IMR-90 (cell line): ENCODE results near the gene WDR45B. TPM values are rescaled to one million over a fixed set of nuclear protein-coding genes. Genes with fewer than 3 reads are reported as not detected.

Experiments
- ATAC-seq: fragments of 200-7000 bp; cut with Tn5 transposase; 2 replicates; pipeline ENCODE4 v1.9.1; 2020; ENCODE audit warnings: low read depth, mild to moderate bottlenecking, moderate library complexity
- BruUV-seq: library from RNA; stranded (reverse); fragments of 400-500 nt; replicated peaks from 2 replicates; lab custom pipeline; 2021; lab: Mats Ljungman, UMichigan
- CTCF ChIA-PET: fragments of 300-600 bp; formaldehyde crosslinking; extraction: SDS; loops from one replicate; lab custom pipeline; 2021; ENCODE audit warnings: antibody characterized with exemption; lab: Yijun Ruan, JAX
- POLR2A ChIA-PET: fragments of 300-600 bp; sonication (Branson Sonifier 250); formaldehyde crosslinking; loops from one replicate; lab custom pipeline; 2022; ENCODE audit warnings: antibody characterized with exemption; ENCODE audit not compliant: unreplicated experiment; lab: Charles Lee
- DNase-seq: peaks from one replicate; pipeline ENCODE4 v3.0.0; 2013
- H2AFZ ChIP-seq: replicated peaks from 2 replicates; pipeline ENCODE3; 2013; ENCODE audit warnings: low read length, mild to moderate bottlenecking; ENCODE audit not compliant: poor library complexity
- H2AK5ac ChIP-seq: 2 replicates; pipeline ENCODE4 v1.6.1; 2013; ENCODE audit warnings: low read depth, low read length, inconsistent platforms
- H2AK9ac ChIP-seq: replicated peaks from 2 replicates; pipeline ENCODE3; 2013; ENCODE audit warnings: mild to moderate bottlenecking, low read depth, low read length, moderate library complexity; ENCODE audit not compliant: poor library complexity
- H2BK120ac ChIP-seq: 2 replicates; pipeline ENCODE4 v1.6.1; 2013; ENCODE audit warnings: low read depth, low read length, inconsistent platforms
- H2BK15ac ChIP-seq: 3 replicates; pipeline ENCODE4 v1.6.1; 2013; ENCODE audit warnings: low read depth, low read length, inconsistent platforms
- H2BK20ac ChIP-seq: 2 replicates; pipeline ENCODE4 v1.6.1; 2013; ENCODE audit warnings: low read depth, mild to moderate bottlenecking, inconsistent platforms, low read length, moderate library complexity
- H2BK5ac ChIP-seq: 2 replicates; pipeline ENCODE4 v1.6.1; 2013; ENCODE audit warnings: mild to moderate bottlenecking, low read depth, low read length, inconsistent platforms; ENCODE audit not compliant: poor library complexity, severe bottlenecking
- H3K14ac ChIP-seq: replicated peaks from 2 replicates; pipeline ENCODE4 v1.6.1; 2013; ENCODE audit warnings: low read depth, low read length, inconsistent platforms
- H3K18ac ChIP-seq: 2 replicates; pipeline ENCODE4 v1.6.1; 2013; ENCODE audit warnings: low read depth, low read length, control low read depth
- H3K23ac ChIP-seq: 2 replicates; pipeline ENCODE4 v1.6.1; 2013; ENCODE audit warnings: low read depth, low read length, inconsistent platforms
- H3K27ac ChIP-seq: 2 replicates; pipeline ENCODE4 v1.5.1; 2013; ENCODE audit warnings: mild to moderate bottlenecking, control low read depth, low read length; ENCODE audit not compliant: insufficient read depth
- H3K27me3 ChIP-seq: 2 replicates; pipeline ENCODE4 v1.6.1; 2013; ENCODE audit warnings: low read length; ENCODE audit not compliant: control insufficient read depth, insufficient read depth
- H3K36me3 ChIP-seq: 2 replicates; pipeline ENCODE4 v1.6.1; 2013; ENCODE audit warnings: low read length, mixed read lengths; ENCODE audit not compliant: control insufficient read depth, insufficient read depth
- H3K4ac ChIP-seq: 2 replicates; pipeline ENCODE4 v1.6.1; 2013; ENCODE audit warnings: low read depth, low read length, inconsistent platforms
- H3K4me1 ChIP-seq: 2 replicates; pipeline ENCODE4 v1.6.1; 2013; ENCODE audit warnings: low read length, mixed read lengths; ENCODE audit not compliant: control insufficient read depth, insufficient read depth
- H3K4me2 ChIP-seq: 2 replicates; pipeline ENCODE4 v1.6.1; 2013; ENCODE audit warnings: low read depth, mild to moderate bottlenecking, control low read depth, low read length, moderate library complexity
- H3K4me3 ChIP-seq: 2 replicates; pipeline ENCODE4 v1.5.1; 2013; ENCODE audit warnings: low read depth, mild to moderate bottlenecking, control low read depth, low read length, moderate library complexity; ENCODE audit not compliant: insufficient read depth
- H3K56ac ChIP-seq: 2 replicates; pipeline ENCODE4 v1.6.1; 2013; ENCODE audit warnings: low read length, inconsistent platforms; ENCODE audit not compliant: insufficient read depth; ENCODE audit errors: extremely low read depth
- H3K79me1 ChIP-seq, 2 experiments: 2 replicates each; pipeline ENCODE4 v1.6.1; 2013; ENCODE audit warnings: low read length in 2 of 2, inconsistent platforms in 1 of 2, low read depth in 1 of 2
- H3K9ac ChIP-seq: 2 replicates; pipeline ENCODE4 v1.6.1; 2013; ENCODE audit warnings: low read depth, low read length, control low read depth
- H3K9me1 ChIP-seq: 2 replicates; pipeline ENCODE4 v1.6.1; 2013; ENCODE audit warnings: low read length, inconsistent platforms; ENCODE audit not compliant: insufficient read depth
- H3K9me3 ChIP-seq: 2 replicates; pipeline ENCODE4 v1.6.1; 2013; ENCODE audit warnings: low read length; ENCODE audit not compliant: control insufficient read depth, insufficient read depth
- H4K20me1 ChIP-seq: 2 replicates; pipeline ENCODE4 v1.6.1; 2013; ENCODE audit warnings: low read length, inconsistent platforms; ENCODE audit not compliant: insufficient read depth
- H4K5ac ChIP-seq: 2 replicates; pipeline ENCODE4 v1.6.1; 2013; ENCODE audit warnings: mild to moderate bottlenecking, low read depth, low read length, control low read depth
- H4K8ac ChIP-seq, 2 experiments: 2 replicates each; pipeline ENCODE4 v1.6.1; 2013; ENCODE audit warnings: low read depth in 2 of 2, low read length in 2 of 2, control low read depth in 1 of 2, inconsistent platforms in 1 of 2
- H4K91ac ChIP-seq: 2 replicates; pipeline ENCODE4 v1.6.1; 2013; ENCODE audit warnings: low read depth, low read length, inconsistent platforms; ENCODE audit not compliant: insufficient read depth
- BHLHE40 ChIP-seq: fragments of 150-350 bp; IDR thresholded peaks from 2 replicates; pipeline ENCODE4 v1.6.1; 2016; ENCODE audit warnings: mild to moderate bottlenecking, low read depth, low read length
- CEBPB ChIP-seq: IDR thresholded peaks from 2 replicates; pipeline ENCODE4 v1.6.1; 2012; ENCODE audit warnings: low read depth, low read length, improper control_type of control experiment
- CHD1 ChIP-seq: IDR thresholded peaks from 2 replicates; pipeline ENCODE4 v1.6.1; 2012; ENCODE audit warnings: low read depth, low read length, improper control_type of control experiment
- CTCF ChIP-seq: conservative IDR thresholded peaks from 2 replicates; pipeline ENCODE4 v1.5.1; 2012; ENCODE audit warnings: mild to moderate bottlenecking, low read depth, low read length, improper control_type of control experiment
- ELK1 ChIP-seq: fragments of 150-350 bp; IDR thresholded peaks from 2 replicates; pipeline ENCODE4 v1.6.1; 2016; ENCODE audit warnings: low read depth, mild to moderate bottlenecking, low read length, moderate library complexity, borderline replicate concordance
- FOS ChIP-seq: fragments of 150-350 bp; IDR thresholded peaks from 2 replicates; pipeline ENCODE4 v1.6.1; 2016; ENCODE audit warnings: low read depth, low read length
- MAFK ChIP-seq: IDR thresholded peaks from 2 replicates; pipeline ENCODE4 v1.6.1; 2012; ENCODE audit warnings: low read depth, low read length, improper control_type of control experiment
- MAZ ChIP-seq: IDR thresholded peaks from 2 replicates; pipeline ENCODE4 v1.6.1; 2012; ENCODE audit warnings: low read depth, mild to moderate bottlenecking, low read length, improper control_type of control experiment, moderate library complexity, borderline replicate concordance
- MXI1 ChIP-seq: IDR thresholded peaks from 2 replicates; pipeline ENCODE4 v1.6.1; 2012; ENCODE audit warnings: low read depth, mild to moderate bottlenecking, low read length, moderate library complexity, borderline replicate concordance
- POLR2A ChIP-seq: IDR thresholded peaks from 2 replicates; pipeline ENCODE4 v1.6.1; 2012; ENCODE audit warnings: mild to moderate bottlenecking, low read depth, low read length
- RAD21 ChIP-seq: IDR thresholded peaks from 2 replicates; pipeline ENCODE4 v1.6.1; 2012; ENCODE audit warnings: low read length, improper control_type of control experiment
- RCOR1 ChIP-seq: IDR thresholded peaks from 2 replicates; pipeline ENCODE4 v1.6.1; 2012; ENCODE audit warnings: mild to moderate bottlenecking, low read length, improper control_type of control experiment; ENCODE audit not compliant: insufficient replicate concordance
- RFX5 ChIP-seq: IDR thresholded peaks from 2 replicates; pipeline ENCODE4 v1.8.0; 2012; ENCODE audit warnings: low read depth, mild to moderate bottlenecking, low read length, moderate library complexity
- WGBS, 2 experiments: methylation state at CpG; one replicate each; pipeline versions ENCODE4 v1.1.5 to v1.1.7; 2013; ENCODE audit warnings: missing lambda C conversion rate in 2 of 2; ENCODE audit not compliant: insufficient read length in 1 of 2; ENCODE audit errors: extremely low coverage in 2 of 2; 5-methylcytosine and 5-hydroxymethylcytosine counted together
- dilution Hi-C: fragments of 300-500 bp; cut with HindIII; formaldehyde crosslinking; loops from one replicate; pipeline ENCODE4 v1.14.3; 2018; ENCODE audit warnings: low sequenced_read_pairs; ENCODE audit not compliant: unreplicated experiment
- in situ Hi-C: fragments of 300-500 bp; cut with MboI; formaldehyde crosslinking; loops from 3 replicates; pipeline ENCODE4 v1.14.3; 2019; ENCODE audit warnings: low sequenced_read_pairs, inconsistent platforms, mixed read lengths
- intact Hi-C: fragments of 100-400 bp; cut with micrococcal nuclease; formaldehyde crosslinking; loops from 2 replicates; pipeline ENCODE4 v1.10.0; 2022
- polyA plus RNA-seq, 3 experiments: library from polyadenylated mRNA; depleted of rRNA; stranded (reverse); fragments of >200 nt; gene quantifications; 2 replicates each; pipeline ENCODE4 v1.2.3, GENCODE V29; 2012; ENCODE audit warnings: low replicate concordance in 1 of 3
- total RNA-seq: library from RNA; depleted of rRNA; stranded (reverse); fragments of >200 nt; gene quantifications from 2 replicates; pipeline ENCODE4 v1.2.3, GENCODE V29; 2012
- TF ChIP-seq, protein P1 (sequence below): fragments of 150-350 bp; IDR thresholded peaks from 2 replicates; pipeline ENCODE4 v1.6.1; 2017; ENCODE audit warnings: mild to moderate bottlenecking, antibody characterized with exemption, low read length, low read depth

WDR45B gene
- total and polyA plus RNA-seq, 2 of the 4 experiments (the other 2 are of a cell fraction), result 98.2 to 110 TPM

DNA sequence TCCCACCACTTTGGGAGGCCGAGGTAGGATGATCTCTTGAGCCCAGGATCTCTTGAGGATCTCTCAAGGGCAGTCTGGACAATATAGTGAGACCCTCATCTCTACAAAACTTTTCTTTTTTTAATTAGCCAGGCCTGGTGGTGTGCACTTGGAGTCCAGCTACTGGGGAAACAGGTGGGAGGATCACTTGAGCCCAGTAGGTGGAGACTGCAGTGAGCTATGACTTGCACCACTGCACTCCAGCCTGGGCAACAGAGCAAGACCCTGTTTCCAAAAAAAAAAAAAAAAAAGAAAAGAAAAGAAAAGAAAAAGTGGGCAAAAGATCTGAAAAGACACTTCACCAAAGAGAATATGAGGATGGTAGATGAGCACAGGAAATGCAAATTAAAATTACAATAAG lies 35.3 kb upstream of the WDR45B start:
- H4K20me1 ChIP-seq, result no peaks in the 10 kb centered on the region
- H2BK120ac ChIP-seq, result no peak overlapping the region
- peaks cover 5% of the 10 kb centered on the region for H3K9me3 ChIP-seq
- intact Hi-C loops, result no loop called here
- no CpG with 5 or more reads among the region's 1 CpG for WGBS, 2 experiments
- no peak overlapping the region for H2BK20ac ChIP-seq
- no peak overlapping the region for H2AK9ac ChIP-seq
- POLR2A ChIA-PET, result no interaction called here
- no peak overlapping the region for H2BK15ac ChIP-seq
- H3K9me1 ChIP-seq, result no peaks in the 10 kb centered on the region
- no peak overlapping the region for H4K91ac ChIP-seq
- H3K14ac ChIP-seq, result no peak overlapping the region
- no peaks in the 10 kb centered on the region for H3K4me1 ChIP-seq
- no peak overlapping the region for H3K4ac ChIP-seq
- no peak overlapping the region for H3K27ac ChIP-seq
- H3K56ac ChIP-seq, result no peak overlapping the region
- H3K4me2 ChIP-seq, result no peak overlapping the region
- no peak for ATAC-seq
- no peak for DNase-seq
- H3K18ac ChIP-seq, result no peak overlapping the region
- H4K5ac ChIP-seq, result no peak overlapping the region
- H3K79me1 ChIP-seq, result no peaks in the 10 kb centered on the region
- no peak overlapping the region for H2BK5ac ChIP-seq
- H3K9ac ChIP-seq, result no peak overlapping the region
- in situ Hi-C loops, result no loop called here
- H3K23ac ChIP-seq, result no peak overlapping the region
- H2AFZ ChIP-seq, result no peak overlapping the region
- no peak overlapping the region for H4K8ac ChIP-seq
- no peak overlapping the region for H2AK5ac ChIP-seq
- no peaks in the 10 kb centered on the region for H3K36me3 ChIP-seq
- CTCF ChIA-PET, result no interaction called here
- no TSS peak for BruUV-seq
- no peak overlapping the region for H3K4me3 ChIP-seq
- TF ChIP-seq MAFK (no peak), CEBPB (no peak), MXI1 (no peak), POLR2A (no peak), RCOR1 (no peak), CHD1 (no peak), ELK1 (no peak), BHLHE40 (no peak), FOS (no peak), RAD21 (no peak), CTCF (no peak), RFX5 (no peak), MAZ (no peak)
- TF ChIP-seq, protein P1, sequence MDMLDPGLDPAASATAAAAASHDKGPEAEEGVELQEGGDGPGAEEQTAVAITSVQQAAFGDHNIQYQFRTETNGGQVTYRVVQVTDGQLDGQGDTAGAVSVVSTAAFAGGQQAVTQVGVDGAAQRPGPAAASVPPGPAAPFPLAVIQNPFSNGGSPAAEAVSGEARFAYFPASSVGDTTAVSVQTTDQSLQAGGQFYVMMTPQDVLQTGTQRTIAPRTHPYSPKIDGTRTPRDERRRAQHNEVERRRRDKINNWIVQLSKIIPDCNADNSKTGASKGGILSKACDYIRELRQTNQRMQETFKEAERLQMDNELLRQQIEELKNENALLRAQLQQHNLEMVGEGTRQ, result no peak
- no peaks in the 10 kb centered on the region for H3K27me3 ChIP-seq
- dilution Hi-C loops, result no loop called here
